Activated T-helper 2 cell treated with anti-CD3 and anti-CD28 coated beads, Interferon-gamma antibody, Interleukin-2, Interleukin-4, amounts not matched to agents 10 μg/mL and 5 μg/mL and 100 μg/mL, durations not matched to agents 14 hours and 24 hours and 36 hours (primary cell): Measurements from ENCODE around the gene ADIPOR2. TPM values are rescaled to one million over a fixed set of nuclear protein-coding genes. Genes with fewer than 3 reads are reported as not detected.
A peak's percentile ranks its signal among the peaks of the same experiment; 100 is the strongest.

ENCODE experiments used
- DNase-seq: peaks from one replicate; pipeline ENCODE4 v3.0.0; 2021; ENCODE audit warnings: low spot score
- H3K27ac Mint-ChIP-seq: one replicate; pipeline ENCODE4 v1.8.0; 2021; ENCODE audit warnings: mixed read lengths
- H3K27me3 Mint-ChIP-seq: one replicate; pipeline ENCODE4 v1.8.0; 2021; ENCODE audit warnings: low read depth, mixed read lengths
- H3K36me3 Mint-ChIP-seq: one replicate; pipeline ENCODE4 v1.8.0; 2021; ENCODE audit warnings: low read depth, mixed read lengths
- H3K4me1 Mint-ChIP-seq: one replicate; pipeline ENCODE4 v1.8.0; 2021; ENCODE audit warnings: low read depth, mixed read lengths
- H3K4me3 Mint-ChIP-seq: one replicate; pipeline ENCODE4 v1.8.0; 2021; ENCODE audit warnings: low read depth, mild to moderate bottlenecking, moderate library complexity, mixed read lengths
- H3K9me3 Mint-ChIP-seq: one replicate; pipeline ENCODE4 v1.8.0; 2021; ENCODE audit warnings: mixed read lengths
- intact Hi-C: fragments of 100-400 bp; cut with micrococcal nuclease; formaldehyde crosslinking; loops from one replicate; pipeline ENCODE4 v1.15.1; 2023
- total RNA-seq: library from RNA; stranded (reverse); gene quantifications from 2 replicates; pipeline ENCODE4 v1.2.3, GENCODE V29; 2022

Gene ADIPOR2
- total RNA-seq, 1 donor from 2014 or later: 81.0 TPM

GRCh38 chr12:1781772-1782171, 90.9 kb downstream of the ADIPOR2 start:
- no peak for DNase-seq
- Mint-ChIP-seq H3K27me3 (no peaks in the 10 kb centered on the region), H3K36me3 (peaks cover 59% of the 10 kb centered on the region), H3K27ac (no peak overlapping the region), H3K4me1 (peaks cover under 1% of the 10 kb centered on the region), H3K4me3 (no peak overlapping the region), H3K9me3 (no peaks in the 10 kb centered on the region)
- intact Hi-C loops: no loop called here

GRCh38 chr12:1782215-1782614, 91.3 kb downstream of the ADIPOR2 start:
- intact Hi-C loops: no loop called here
- no peaks in the 10 kb centered on the region for H3K27me3 Mint-ChIP-seq
- no peak overlapping the region for H3K27ac Mint-ChIP-seq
- no peaks in the 10 kb centered on the region for H3K9me3 Mint-ChIP-seq
- no peaks in the 10 kb centered on the region for H3K4me1 Mint-ChIP-seq
- H3K36me3 Mint-ChIP-seq: peaks cover 58% of the 10 kb centered on the region
- DNase-seq: no peak
- no peak overlapping the region for H3K4me3 Mint-ChIP-seq

GRCh38 chr12:1787714-1788113, 96.8 kb downstream of the ADIPOR2 start:
- no peak overlapping the region for H3K27ac Mint-ChIP-seq
- DNase-seq: no peak
- H3K4me3 Mint-ChIP-seq: no peak overlapping the region
- H3K36me3 Mint-ChIP-seq: peaks cover 33% of the 10 kb centered on the region
- H3K9me3 Mint-ChIP-seq: no peaks in the 10 kb centered on the region
- peaks cover 19% of the 10 kb centered on the region for H3K4me1 Mint-ChIP-seq
- intact Hi-C loops: no loop called here
- no peaks in the 10 kb centered on the region for H3K27me3 Mint-ChIP-seq

- H3K9me3 Mint-ChIP-seq: no peaks in the 10 kb centered on the region
- no peak for DNase-seq
- peaks cover 20% of the 10 kb centered on the region for H3K4me1 Mint-ChIP-seq
- intact Hi-C loops: no loop called here
- H3K36me3 Mint-ChIP-seq: peaks cover 11% of the 10 kb centered on the region
- H3K4me3 Mint-ChIP-seq: no peak overlapping the region
- H3K27me3 Mint-ChIP-seq: no peaks in the 10 kb centered on the region
- H3K27ac Mint-ChIP-seq: no peak overlapping the region
Observed at GRCh38 chr12:1790444-1790843, 99.6 kb downstream of the ADIPOR2 start.

GRCh38 chr12:1791104-1791841, 100.4 kb downstream of the ADIPOR2 start:
- Mint-ChIP-seq H3K4me3 (no peak overlapping the region), H3K36me3 (peaks cover 3% of the 10 kb centered on the region), H3K9me3 (no peaks in the 10 kb centered on the region), H3K4me1 (peaks cover 25% of the 10 kb centered on the region), H3K27ac (peak overlapping the region; percentile 44), H3K27me3 (no peaks in the 10 kb centered on the region)
- intact Hi-C loops: loop anchor here (1.0 kb wide), 3 partner anchors 100 to 149 kb away; partner anchors contain the start of gene ADIPOR2
- DNase-seq: peak; percentile 51

- Mint-ChIP-seq H3K4me1 (peaks cover 25% of the 10 kb centered on the region), H3K36me3 (peaks cover 2% of the 10 kb centered on the region), H3K9me3 (no peaks in the 10 kb centered on the region), H3K27ac (no peak overlapping the region), H3K27me3 (no peaks in the 10 kb centered on the region), H3K4me3 (no peak overlapping the region)
- DNase-seq: no peak
- intact Hi-C loops: no loop called here
Observed at GRCh38 chr12:1792406-1792805, 101.5 kb downstream of the ADIPOR2 start.

GRCh38 chr12:1793426-1794210, 102.7 kb downstream of the ADIPOR2 start:
- no peaks in the 10 kb centered on the region for H3K9me3 Mint-ChIP-seq
- DNase-seq: no peak
- no peak overlapping the region for H3K27ac Mint-ChIP-seq
- intact Hi-C loops: no loop called here
- no peaks in the 10 kb centered on the region for H3K27me3 Mint-ChIP-seq
- H3K4me1 Mint-ChIP-seq: peaks cover 25% of the 10 kb centered on the region
- H3K36me3 Mint-ChIP-seq: peaks cover 2% of the 10 kb centered on the region
- H3K4me3 Mint-ChIP-seq: no peak overlapping the region

GRCh38 chr12:1794440-1795090, 103.7 kb downstream of the ADIPOR2 start:
- Mint-ChIP-seq H3K27ac (no peak overlapping the region), H3K4me3 (no peak overlapping the region), H3K27me3 (no peaks in the 10 kb centered on the region), H3K36me3 (peaks cover 2% of the 10 kb centered on the region), H3K9me3 (no peaks in the 10 kb centered on the region), H3K4me1 (peaks cover 25% of the 10 kb centered on the region)
- no peak for DNase-seq
- intact Hi-C loops: no loop called here

GRCh38 chr12:1795221-1795784, 104.4 kb downstream of the ADIPOR2 start:
- DNase-seq: no peak
- Mint-ChIP-seq H3K4me1 (peaks cover 22% of the 10 kb centered on the region), H3K4me3 (peak overlapping the region; percentile 72), H3K27ac (no peak overlapping the region), H3K36me3 (peaks cover 2% of the 10 kb centered on the region), H3K9me3 (no peaks in the 10 kb centered on the region), H3K27me3 (no peaks in the 10 kb centered on the region)
- intact Hi-C loops: no loop called here

GRCh38 chr12:1795785-1796514, 105.1 kb downstream of the ADIPOR2 start:
- H3K27me3 Mint-ChIP-seq: no peaks in the 10 kb centered on the region
- H3K9me3 Mint-ChIP-seq: no peaks in the 10 kb centered on the region
- peaks cover under 1% of the 10 kb centered on the region for H3K36me3 Mint-ChIP-seq
- peaks cover 16% of the 10 kb centered on the region for H3K4me1 Mint-ChIP-seq
- H3K27ac Mint-ChIP-seq: peak overlapping the region; percentile 89
- intact Hi-C loops: loop anchor here (1.0 to 2.0 kb wide), 5 partner anchors 8 to 239 kb away; partner anchors contain the start of gene DCP1B
- DNase-seq: peak; percentile 93
- peak overlapping the region; percentile 86 for H3K4me3 Mint-ChIP-seq

- H3K27me3 Mint-ChIP-seq: no peaks in the 10 kb centered on the region
- peak; percentile 40 for DNase-seq
- H3K9me3 Mint-ChIP-seq: no peaks in the 10 kb centered on the region
- peak overlapping the region; percentile 86 for H3K4me3 Mint-ChIP-seq
- H3K36me3 Mint-ChIP-seq: no peaks in the 10 kb centered on the region
- H3K27ac Mint-ChIP-seq: peak overlapping the region; percentile 89
- intact Hi-C loops: loop anchor here (1.0 to 2.0 kb wide), 5 partner anchors 8 to 238 kb away; partner anchors contain the start of gene DCP1B
- H3K4me1 Mint-ChIP-seq: peaks cover 10% of the 10 kb centered on the region
Observed at GRCh38 chr12:1796515-1797010, 105.7 kb downstream of the ADIPOR2 start.
